Measurements from ENCODE around the gene LY6G6D. TPM values are rescaled to one million over a fixed set of nuclear protein-coding genes. Genes with fewer than 3 reads are reported as not detected.

Gene LY6G6D
- total and polyA plus RNA-seq, 4 donors, result not detected

DNA sequence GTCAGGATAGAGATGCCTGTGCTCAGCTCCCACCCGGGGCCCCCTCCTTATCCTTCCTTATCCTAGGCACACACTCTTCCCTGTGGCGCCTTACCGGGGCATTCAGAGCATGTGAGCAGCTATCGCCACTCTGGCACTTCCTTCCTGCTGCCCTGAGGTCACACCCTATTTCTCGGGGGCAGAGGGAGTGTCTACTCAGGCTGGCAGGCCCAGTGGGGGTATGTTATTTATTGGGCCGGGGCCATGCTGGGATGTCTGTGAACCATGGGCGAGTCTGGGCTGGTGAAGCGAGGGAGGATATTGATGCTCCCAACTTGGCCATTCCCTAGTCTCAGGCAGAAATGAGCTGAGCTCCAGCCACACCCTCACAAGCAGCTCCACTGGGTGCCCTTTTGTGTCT, 3.9 kb upstream of the LY6G6D start:
- Histone ChIP-seq H3K36me3 (ENCODE audit: control insufficient read depth in 4 of 4, insufficient read depth in 3 of 4, low read depth in 1 of 4, low read length in 3 of 4) (no peaks in the 10 kb centered on the region), H3K9ac (ENCODE audit: low read depth in 1 of 2, low read length in 2 of 2) (no peak overlapping the region)
- no peak for DNase-seq (ENCODE audit: low spot score)

DNA sequence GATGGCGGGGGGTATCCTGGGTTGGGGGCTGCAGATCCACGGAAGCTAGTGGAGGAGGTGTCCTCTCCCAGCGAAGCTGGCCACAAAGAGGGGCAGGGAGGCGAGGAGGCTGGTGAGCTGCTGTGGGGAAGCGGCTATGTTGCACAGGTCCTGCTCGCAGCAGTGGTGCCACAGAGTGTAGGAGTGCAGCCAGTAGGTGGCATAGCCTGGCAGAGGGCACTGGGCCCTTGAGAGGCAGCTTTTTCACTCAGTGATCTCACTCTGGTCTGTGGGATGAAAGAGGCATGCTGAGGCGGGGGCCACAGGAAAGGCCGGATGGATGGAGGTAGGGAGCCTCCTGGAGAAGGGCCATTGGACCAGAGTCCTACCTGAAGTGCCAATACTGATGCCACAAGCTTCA, 2.9 kb upstream of the LY6G6D start:
- 88% methylated on average over 8 of the region's 8 CpGs for WGBS

More for the DNA sequence above, 3.9 kb upstream of the LY6G6D start:
- Histone ChIP-seq H3K4me1 (ENCODE audit: control insufficient read depth in 4 of 4, insufficient read depth in 4 of 4, low read length in 3 of 4) (no peaks in the 10 kb centered on the region), H3K9me3 (ENCODE audit: control insufficient read depth in 4 of 4, low read length in 3 of 4) (no peaks in the 10 kb centered on the region), H3K27me3 (ENCODE audit: control insufficient read depth in 4 of 4, insufficient read depth in 4 of 4, low read length in 3 of 4) (no peaks in the 10 kb centered on the region), H3K27ac (ENCODE audit: low read depth in 1 of 2, low read length in 2 of 2) (no peak overlapping the region), H3K4me3 (ENCODE audit: low read depth in 1 of 3, low read length in 3 of 3) (no peak overlapping the region)
- TF ChIP-seq HNF4A (conservative IDR thresholded peaks at IDR 0.05), result no peak
- TF ChIP-seq, protein P1, sequence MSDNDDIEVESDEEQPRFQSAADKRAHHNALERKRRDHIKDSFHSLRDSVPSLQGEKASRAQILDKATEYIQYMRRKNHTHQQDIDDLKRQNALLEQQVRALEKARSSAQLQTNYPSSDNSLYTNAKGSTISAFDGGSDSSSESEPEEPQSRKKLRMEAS (IDR thresholded peaks at IDR 0.05), result no peak
- TF ChIP-seq YY1 (IDR thresholded peaks at IDR 0.05), result no peak
- no peak for TF ChIP-seq FOXA1 (IDR thresholded peaks at IDR 0.05)
- TF ChIP-seq JUND (IDR thresholded peaks at IDR 0.05), result no peak
- 65% methylated on average over 8 of the region's 8 CpGs for WGBS

DNA sequence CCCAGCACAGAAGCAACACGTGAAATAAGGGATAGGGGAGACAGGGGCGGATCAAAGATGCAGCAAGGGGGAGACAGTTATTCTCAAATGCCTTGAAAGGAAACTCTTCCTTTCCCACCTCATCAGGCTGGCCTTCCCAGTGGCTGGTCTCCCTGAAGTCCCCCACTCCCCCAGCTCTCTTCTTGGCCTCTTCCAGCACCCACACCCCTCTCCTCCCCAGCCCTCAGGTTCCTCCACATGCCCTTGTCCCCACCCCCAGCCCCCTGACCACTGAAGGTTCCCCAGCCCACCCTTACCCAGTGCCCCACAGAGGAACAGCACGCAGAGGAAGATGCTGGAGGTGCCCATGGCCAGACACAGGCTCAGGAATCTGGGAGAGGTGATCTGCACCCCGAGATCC, 1.7 kb upstream of the LY6G6D start:
- Histone ChIP-seq H3K36me3 (ENCODE audit: control insufficient read depth in 4 of 4, insufficient read depth in 3 of 4, low read depth in 1 of 4, low read length in 3 of 4) (no peaks in the 10 kb centered on the region), H3K9me3 (ENCODE audit: control insufficient read depth in 4 of 4, low read length in 3 of 4) (no peaks in the 10 kb centered on the region), H3K9ac (ENCODE audit: low read depth in 1 of 2, low read length in 2 of 2) (no peak overlapping the region), H3K27ac (ENCODE audit: low read depth in 1 of 2, low read length in 2 of 2) (no peak overlapping the region), H3K4me1 (ENCODE audit: control insufficient read depth in 4 of 4, insufficient read depth in 4 of 4, low read length in 3 of 4) (no peaks in the 10 kb centered on the region), H3K4me3 (ENCODE audit: low read depth in 1 of 3, low read length in 3 of 3) (no peak overlapping the region), H3K27me3 (ENCODE audit: control insufficient read depth in 4 of 4, insufficient read depth in 4 of 4, low read length in 3 of 4) (no peaks in the 10 kb centered on the region)
- TF ChIP-seq NR2F2 (IDR thresholded peaks at IDR 0.05) (no peak), FOXA1 (IDR thresholded peaks at IDR 0.05) (no peak), EGR1 (IDR thresholded peaks at IDR 0.05; ENCODE audit: low read depth in 2 of 2) (no peak), YY1 (IDR thresholded peaks at IDR 0.05) (no peak), JUND (IDR thresholded peaks at IDR 0.05) (no peak)
- TF ChIP-seq, protein P1 (IDR thresholded peaks at IDR 0.05), result no peak
- TF ChIP-seq, protein P2, sequence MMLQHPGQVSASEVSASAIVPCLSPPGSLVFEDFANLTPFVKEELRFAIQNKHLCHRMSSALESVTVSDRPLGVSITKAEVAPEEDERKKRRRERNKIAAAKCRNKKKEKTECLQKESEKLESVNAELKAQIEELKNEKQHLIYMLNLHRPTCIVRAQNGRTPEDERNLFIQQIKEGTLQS (IDR thresholded peaks at IDR 0.05), result no peak
- 79% methylated on average over 4 of the region's 4 CpGs for WGBS
- DNase-seq (ENCODE audit: low spot score), result no peak

More for the DNA sequence above, 2.9 kb upstream of the LY6G6D start:
- Histone ChIP-seq H3K4me3 (ENCODE audit: low read depth in 1 of 3, low read length in 3 of 3) (no peak overlapping the region), H3K36me3 (ENCODE audit: control insufficient read depth in 4 of 4, insufficient read depth in 3 of 4, low read depth in 1 of 4, low read length in 3 of 4) (no peaks in the 10 kb centered on the region), H3K27ac (ENCODE audit: low read depth in 1 of 2, low read length in 2 of 2) (no peak overlapping the region), H3K27me3 (ENCODE audit: control insufficient read depth in 4 of 4, insufficient read depth in 4 of 4, low read length in 3 of 4) (no peaks in the 10 kb centered on the region), H3K9ac (ENCODE audit: low read depth in 1 of 2, low read length in 2 of 2) (no peak overlapping the region), H3K4me1 (ENCODE audit: control insufficient read depth in 4 of 4, insufficient read depth in 4 of 4, low read length in 3 of 4) (no peaks in the 10 kb centered on the region), H3K9me3 (ENCODE audit: control insufficient read depth in 4 of 4, low read length in 3 of 4) (no peaks in the 10 kb centered on the region)
- TF ChIP-seq SP1 (IDR thresholded peaks at IDR 0.05) (no peak), RAD21 (IDR thresholded peaks at IDR 0.05) (peak in 1 of 2 donors; percentile 30), FOXA2 (IDR thresholded peaks at IDR 0.05) (no peak)
- DNase-seq (ENCODE audit: low spot score), result no peak

DNA sequence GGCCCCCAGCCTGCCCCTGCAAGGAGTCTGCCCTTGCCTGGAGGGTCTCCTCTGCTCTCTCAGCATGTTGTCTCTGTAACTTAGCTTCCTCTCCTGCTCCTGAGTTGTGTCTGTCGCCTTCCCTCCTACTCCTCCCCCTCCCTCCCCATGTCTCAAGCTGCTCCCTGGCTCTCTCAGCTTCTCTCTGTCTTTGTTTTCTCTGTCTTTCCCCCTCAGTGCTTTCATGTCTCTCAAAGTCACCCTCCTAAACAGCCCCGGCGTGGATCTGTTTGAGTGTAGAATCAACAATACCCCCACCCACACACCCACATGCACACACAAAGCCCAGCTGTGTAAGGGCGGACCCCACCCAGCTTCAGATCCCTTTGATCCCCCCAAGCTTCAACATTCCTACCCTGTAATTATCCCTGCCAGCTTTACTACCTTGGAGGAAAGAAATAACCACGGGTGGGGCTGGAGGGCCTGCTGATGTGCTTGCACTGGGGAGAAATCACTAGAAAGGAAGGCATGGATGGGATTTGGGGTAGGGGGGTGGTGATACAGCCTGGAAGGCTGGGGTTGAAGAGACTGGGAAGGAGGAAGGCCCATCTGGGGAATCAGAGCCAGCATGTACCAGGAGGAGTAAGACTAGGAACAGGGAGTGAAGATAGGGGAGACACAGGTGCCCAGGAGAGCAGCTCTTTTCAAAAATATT, 1.0 kb upstream of the LY6G6D start:
- Histone ChIP-seq H3K27me3 (ENCODE audit: control insufficient read depth in 4 of 4, insufficient read depth in 4 of 4, low read length in 3 of 4) (no peaks in the 10 kb centered on the region), H3K27ac (ENCODE audit: low read depth in 1 of 2, low read length in 2 of 2) (no peak overlapping the region), H3K4me3 (ENCODE audit: low read depth in 1 of 3, low read length in 3 of 3) (no peak overlapping the region), H3K9ac (ENCODE audit: low read depth in 1 of 2, low read length in 2 of 2) (no peak overlapping the region), H3K36me3 (ENCODE audit: control insufficient read depth in 4 of 4, insufficient read depth in 3 of 4, low read depth in 1 of 4, low read length in 3 of 4) (no peaks in the 10 kb centered on the region), H3K4me1 (ENCODE audit: control insufficient read depth in 4 of 4, insufficient read depth in 4 of 4, low read length in 3 of 4) (no peaks in the 10 kb centered on the region), H3K9me3 (ENCODE audit: control insufficient read depth in 4 of 4, low read length in 3 of 4) (no peaks in the 10 kb centered on the region)
- WGBS, result 66% methylated on average over 5 of the region's 5 CpGs
- no peak for DNase-seq (ENCODE audit: low spot score)
- TF ChIP-seq GABPA (IDR thresholded peaks at IDR 0.05 in 1 of 2, conservative IDR thresholded peaks at IDR 0.05 in 1 of 2), result no peak
- no peak for TF ChIP-seq FOXA2 (IDR thresholded peaks at IDR 0.05)
- TF ChIP-seq ZBTB33 (IDR thresholded peaks at IDR 0.05), result no peak
- TF ChIP-seq NR2F2 (IDR thresholded peaks at IDR 0.05), result no peak
- no peak for TF ChIP-seq RXRA (IDR thresholded peaks at IDR 0.05)
- TF ChIP-seq, protein P2 (IDR thresholded peaks at IDR 0.05), result no peak
- TF ChIP-seq JUND (IDR thresholded peaks at IDR 0.05), result no peak
- TF ChIP-seq RAD21 (IDR thresholded peaks at IDR 0.05), result no peak
- TF ChIP-seq HNF4A (conservative IDR thresholded peaks at IDR 0.05), result no peak
- no peak for TF ChIP-seq YY1 (IDR thresholded peaks at IDR 0.05)
- TF ChIP-seq FOXA1 (IDR thresholded peaks at IDR 0.05), result no peak
- TF ChIP-seq, protein P3, sequence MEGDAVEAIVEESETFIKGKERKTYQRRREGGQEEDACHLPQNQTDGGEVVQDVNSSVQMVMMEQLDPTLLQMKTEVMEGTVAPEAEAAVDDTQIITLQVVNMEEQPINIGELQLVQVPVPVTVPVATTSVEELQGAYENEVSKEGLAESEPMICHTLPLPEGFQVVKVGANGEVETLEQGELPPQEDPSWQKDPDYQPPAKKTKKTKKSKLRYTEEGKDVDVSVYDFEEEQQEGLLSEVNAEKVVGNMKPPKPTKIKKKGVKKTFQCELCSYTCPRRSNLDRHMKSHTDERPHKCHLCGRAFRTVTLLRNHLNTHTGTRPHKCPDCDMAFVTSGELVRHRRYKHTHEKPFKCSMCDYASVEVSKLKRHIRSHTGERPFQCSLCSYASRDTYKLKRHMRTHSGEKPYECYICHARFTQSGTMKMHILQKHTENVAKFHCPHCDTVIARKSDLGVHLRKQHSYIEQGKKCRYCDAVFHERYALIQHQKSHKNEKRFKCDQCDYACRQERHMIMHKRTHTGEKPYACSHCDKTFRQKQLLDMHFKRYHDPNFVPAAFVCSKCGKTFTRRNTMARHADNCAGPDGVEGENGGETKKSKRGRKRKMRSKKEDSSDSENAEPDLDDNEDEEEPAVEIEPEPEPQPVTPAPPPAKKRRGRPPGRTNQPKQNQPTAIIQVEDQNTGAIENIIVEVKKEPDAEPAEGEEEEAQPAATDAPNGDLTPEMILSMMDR (IDR thresholded peaks at IDR 0.05; ENCODE audit: low read depth, low read length, missing input control), result no peak
- no peak for TF ChIP-seq TAF1 (conservative IDR thresholded peaks at IDR 0.05)
- TF ChIP-seq, protein P1 (IDR thresholded peaks at IDR 0.05), result no peak
